Cerebellar cortex (tissue), 1 donor: ENCODE data around the gene RBCK1.
A peak's percentile ranks its signal among the peaks of the same experiment; 100 is the strongest.
"Not testable (repeated sequence)": the region's sequence is repeated elsewhere in the genome, so short reads cannot be mapped to it uniquely, and the experiment has no call there.

ENCODE experiments used
- DNase-seq: peaks from one replicate; pipeline ENCODE4 v3.0.0-alpha.2; 2015; ENCODE audit warnings: low spot score

The RBCK1 gene

DNA sequence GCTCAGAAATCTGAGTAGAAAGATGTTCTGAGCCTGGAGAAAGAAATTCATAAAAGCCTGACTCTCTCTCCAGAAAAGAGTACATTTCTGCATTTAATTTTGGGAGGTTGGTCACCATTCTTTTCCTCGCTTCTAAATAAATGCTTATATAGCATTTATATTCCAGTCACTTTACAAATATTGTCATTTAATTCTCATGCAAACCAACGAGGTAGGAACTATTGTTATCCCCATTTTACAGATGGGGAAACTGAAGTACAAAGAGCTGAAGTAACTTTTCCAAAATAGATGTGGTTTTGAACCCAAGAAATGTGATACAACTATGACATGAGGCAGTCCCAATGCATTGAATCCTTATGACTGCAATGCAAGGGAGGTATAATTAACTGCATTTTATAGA, 32.0 kb upstream of the RBCK1 start:
- DNase-seq: no peak

- no peak for DNase-seq
Observed at GRCh38 chr20:376750-377149, 31.3 kb upstream of the RBCK1 start.

DNA sequence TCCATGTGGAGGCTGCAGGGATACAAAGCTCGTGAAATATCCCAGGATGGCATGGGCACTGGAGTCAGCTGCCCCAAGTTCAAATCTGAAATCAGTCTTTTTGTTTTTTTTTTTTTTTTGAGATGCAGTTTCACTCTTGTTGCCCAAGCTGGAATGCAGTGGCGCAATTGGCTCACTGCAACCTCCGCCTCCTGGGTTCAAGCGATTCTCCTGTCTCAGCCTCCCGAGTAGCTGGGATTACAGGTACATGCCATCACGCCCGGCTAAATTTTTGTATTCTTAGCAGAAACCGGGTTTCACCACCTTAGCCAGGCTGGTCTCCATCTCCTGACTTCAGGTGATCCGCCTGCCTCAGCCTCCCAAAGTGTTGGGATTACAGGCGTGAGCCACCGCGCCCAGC, 30.5 kb upstream of the RBCK1 start:
- DNase-seq: not testable (repeated sequence)

DNA sequence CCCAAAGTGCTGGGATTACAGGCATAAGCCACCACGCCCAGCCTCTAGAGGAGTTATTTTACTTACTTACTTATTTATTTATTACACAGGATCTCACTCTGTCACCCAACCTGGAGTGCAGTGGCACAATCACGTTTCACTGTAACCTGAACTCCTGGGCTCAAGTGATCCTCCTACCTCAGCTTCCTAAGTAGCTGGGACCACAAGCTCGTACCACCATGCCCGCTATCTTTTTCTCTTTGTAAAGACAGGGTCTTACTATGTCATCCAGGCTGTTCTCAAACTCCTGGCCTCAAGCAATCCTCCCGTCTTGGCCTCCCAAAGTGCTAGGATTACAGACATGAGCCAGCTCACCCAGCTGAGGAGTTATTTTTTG, 29.1 kb upstream of the RBCK1 start:
- no peak for DNase-seq

DNA sequence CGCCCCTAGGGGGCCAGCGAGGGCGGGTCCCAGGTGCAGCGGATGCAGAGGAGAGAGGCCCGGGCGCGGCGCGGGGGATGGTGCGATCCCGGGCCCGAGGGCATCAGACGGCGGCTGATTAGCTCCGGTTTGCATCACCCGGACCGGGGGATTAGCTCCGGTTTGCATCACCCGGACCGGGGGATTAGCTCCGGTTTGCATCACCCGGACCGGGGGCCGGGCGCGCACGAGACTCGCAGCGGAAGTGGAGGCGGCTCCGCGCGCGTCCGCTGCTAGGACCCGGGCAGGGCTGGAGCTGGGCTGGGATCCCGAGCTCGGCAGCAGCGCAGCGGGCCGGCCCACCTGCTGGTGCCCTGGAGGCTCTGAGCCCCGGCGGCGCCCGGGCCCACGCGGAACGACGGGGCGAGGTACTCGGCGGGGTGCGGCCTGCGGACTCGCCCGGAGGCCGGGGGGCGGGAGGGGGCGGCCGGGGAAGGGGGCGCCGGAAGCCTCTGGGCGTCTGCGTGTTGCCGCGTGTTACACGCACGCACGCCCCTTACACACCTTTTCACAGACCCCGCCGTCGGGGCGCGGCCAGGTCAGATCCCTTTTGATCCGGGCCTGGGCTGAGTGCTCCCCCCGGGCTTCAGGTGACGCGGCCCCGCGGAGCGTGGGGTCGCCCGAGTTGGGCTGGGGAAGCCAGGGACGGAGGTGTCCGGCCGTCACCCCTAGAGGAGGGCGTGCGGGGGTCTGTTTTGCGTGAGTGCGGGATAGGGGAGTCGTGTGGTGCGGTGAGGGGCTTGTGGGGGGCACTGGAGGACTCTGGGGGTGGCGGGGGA, 27.1 kb upstream of the RBCK1 start:
- DNase-seq: peak; percentile 44

- DNase-seq: peak; percentile 69
Observed at GRCh38 chr20:381581-382290, 26.4 kb upstream of the RBCK1 start.

DNA sequence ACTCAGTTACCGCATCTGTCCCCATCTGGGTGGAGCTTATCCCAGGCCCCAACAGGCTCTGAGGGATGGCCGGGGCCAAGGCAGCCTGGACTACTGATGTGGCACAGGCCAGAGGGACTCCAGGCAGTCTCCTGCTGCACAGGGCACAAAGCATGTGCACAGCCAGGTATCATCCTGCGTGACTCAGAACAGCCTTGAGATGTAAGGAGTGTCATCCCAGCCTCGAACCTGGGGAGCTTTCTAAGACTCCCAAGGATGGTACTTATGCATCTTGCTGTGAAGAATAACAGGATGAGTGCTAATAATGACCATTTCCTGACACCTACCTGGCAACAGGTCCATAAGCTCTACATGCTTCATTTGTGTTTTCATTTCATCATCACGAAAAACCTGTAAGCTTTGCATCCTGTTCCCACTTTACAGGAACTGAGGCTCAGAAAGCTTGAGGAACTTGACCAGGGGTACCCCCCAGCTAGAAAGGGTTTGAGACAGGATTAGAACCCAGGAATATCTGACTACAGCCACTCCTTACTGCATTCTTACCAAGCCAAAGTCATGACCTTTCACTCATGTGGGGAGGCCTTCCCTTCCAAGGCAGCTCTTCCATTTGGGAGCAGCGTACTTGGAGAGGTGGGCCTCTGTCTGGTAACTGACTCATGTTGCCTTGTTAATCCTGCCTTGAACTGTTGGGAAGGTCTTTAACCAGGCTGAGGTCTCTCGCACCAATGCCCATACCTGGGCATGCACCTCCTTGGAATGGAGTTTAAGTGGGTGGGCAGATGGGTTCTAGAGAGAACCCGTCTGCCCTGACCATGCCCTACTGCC, 25.6 kb upstream of the RBCK1 start:
- no peak for DNase-seq

DNA sequence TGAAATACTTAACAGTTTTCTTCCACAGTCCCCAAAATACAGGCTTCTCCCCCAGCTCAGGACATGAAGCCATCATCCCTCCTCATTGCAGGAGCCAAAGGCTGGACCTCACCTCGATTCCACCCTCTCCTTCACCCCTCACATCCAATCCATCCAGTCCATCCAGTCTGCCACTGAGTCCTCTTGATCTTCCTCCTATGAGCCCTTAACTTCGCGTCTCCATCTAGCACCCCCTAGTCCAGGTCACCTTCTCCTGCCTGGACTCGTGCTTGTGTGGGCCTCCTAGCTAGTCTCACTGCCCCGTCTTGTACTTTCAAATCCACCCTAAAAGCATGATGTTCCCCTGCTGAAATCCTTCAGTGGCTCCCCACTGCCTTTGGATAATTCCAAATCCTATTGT, 24.2 kb upstream of the RBCK1 start:
- no peak for DNase-seq

DNA sequence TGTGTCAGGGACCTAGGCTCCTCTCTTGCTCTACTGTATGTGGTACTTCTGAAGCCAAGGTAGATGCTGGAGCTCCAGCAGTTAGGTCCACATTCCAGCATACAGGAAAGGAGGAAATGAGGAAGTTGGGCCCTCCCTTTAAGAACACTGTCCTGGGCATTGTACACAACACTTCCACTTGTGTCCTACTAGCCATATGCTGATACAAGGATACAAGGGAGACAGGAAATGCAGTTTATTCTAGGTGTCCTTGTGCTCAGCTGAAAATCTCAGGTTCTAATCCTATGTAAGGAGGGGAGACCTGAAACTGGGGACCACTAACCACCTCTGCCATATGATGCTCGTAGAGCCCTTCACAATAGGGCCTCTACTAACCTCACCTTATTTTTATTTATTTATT, 23.4 kb upstream of the RBCK1 start:
- DNase-seq: no peak

- DNase-seq: no peak
Observed at GRCh38 chr20:385448-385847, 22.7 kb upstream of the RBCK1 start.

GRCh38 chr20:386634-387033, 21.5 kb upstream of the RBCK1 start:
- not testable (repeated sequence) for DNase-seq

GRCh38 chr20:387520-387919, 20.6 kb upstream of the RBCK1 start:
- DNase-seq: no peak

DNA sequence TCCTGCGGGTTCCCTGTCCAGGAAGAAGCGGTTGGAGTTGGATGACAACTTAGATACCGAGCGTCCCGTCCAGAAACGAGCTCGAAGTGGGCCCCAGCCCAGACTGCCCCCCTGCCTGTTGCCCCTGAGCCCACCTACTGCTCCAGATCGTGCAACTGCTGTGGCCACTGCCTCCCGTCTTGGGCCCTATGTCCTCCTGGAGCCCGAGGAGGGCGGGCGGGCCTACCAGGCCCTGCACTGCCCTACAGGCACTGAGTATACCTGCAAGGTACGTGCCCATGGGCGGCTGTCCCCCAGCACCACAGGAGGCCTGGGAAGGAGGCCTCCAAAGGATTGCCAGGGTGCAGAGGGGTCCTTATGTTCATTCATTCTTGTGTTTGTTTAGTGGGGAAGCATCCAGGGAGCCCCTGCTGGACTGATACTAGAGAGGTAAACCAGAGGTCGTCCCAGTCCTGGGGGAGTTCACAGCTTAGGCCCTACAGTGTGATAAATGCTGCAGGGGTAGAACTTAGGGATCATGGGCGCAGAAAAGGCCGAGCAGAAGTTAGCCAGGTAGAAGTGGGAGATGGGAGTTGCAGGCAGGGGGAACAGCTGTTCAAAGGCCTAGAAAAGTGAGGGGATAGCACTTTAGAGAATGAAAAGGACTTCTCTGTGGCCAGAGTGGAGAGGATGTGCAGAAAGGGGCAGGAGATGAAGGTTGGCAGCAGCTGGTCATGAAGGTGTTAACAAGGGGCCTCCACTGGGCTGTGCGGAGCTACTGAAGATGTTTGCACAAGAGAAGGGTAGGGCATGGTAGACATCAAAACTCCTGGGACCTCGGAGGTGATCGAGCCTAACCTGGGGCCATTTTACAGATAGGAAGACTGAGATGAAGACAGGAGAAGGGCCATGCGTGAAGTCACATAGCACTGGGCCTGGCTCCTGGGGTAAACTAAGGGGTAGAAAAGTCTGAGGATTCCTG, 19.8 kb upstream of the RBCK1 start:
- no peak for DNase-seq

GRCh38 chr20:389220-389619, 18.9 kb upstream of the RBCK1 start:
- no peak for DNase-seq

DNA sequence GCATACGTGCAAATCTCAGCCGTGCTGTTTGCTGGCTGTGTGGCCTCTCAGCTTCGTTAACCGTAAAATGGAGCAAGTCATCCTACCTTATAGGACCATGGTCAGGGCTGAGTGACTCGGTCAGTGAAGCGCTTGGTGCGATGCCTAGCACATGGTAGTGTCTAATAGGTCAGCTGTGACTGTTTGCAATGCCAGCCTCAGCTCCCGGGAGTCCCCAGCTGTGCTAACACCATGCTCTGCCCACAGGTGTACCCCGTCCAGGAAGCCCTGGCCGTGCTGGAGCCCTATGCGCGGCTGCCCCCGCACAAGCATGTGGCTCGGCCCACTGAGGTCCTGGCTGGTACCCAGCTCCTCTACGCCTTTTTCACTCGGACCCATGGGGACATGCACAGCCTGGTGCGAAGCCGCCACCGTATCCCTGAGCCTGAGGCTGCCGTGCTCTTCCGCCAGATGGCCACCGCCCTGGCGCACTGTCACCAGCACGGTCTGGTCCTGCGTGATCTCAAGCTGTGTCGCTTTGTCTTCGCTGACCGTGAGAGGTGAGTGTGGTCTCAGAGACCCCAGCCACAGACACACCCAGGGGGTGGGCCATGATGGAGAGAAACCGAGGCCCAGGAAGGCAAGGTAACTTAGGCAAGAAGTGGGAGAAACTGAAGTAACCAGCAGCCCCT, 16.9 kb upstream of the RBCK1 start:
- no peak for DNase-seq

DNA sequence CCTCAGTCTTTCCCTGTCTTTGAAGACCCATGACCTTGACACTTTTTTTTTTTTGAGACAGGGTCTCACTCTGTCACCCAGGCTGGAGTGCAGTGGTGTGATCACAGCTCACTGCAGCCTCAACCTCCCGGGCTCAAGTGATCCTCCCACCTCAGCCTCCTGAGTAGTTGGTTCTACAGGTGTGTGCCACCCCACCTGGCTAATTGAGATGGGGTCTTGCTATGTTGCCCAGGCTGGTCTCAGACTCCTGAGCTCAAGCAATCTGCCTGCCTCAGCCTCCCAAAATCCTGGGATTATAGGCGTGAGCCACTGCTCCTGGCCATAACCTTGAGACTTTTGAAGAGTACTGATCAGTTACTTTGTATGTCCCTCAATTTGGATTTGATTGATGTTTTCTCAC, 14.8 kb upstream of the RBCK1 start:
- not testable (repeated sequence) for DNase-seq

GRCh38 chr20:396252-396618, 11.9 kb upstream of the RBCK1 start:
- no peak for DNase-seq

DNA sequence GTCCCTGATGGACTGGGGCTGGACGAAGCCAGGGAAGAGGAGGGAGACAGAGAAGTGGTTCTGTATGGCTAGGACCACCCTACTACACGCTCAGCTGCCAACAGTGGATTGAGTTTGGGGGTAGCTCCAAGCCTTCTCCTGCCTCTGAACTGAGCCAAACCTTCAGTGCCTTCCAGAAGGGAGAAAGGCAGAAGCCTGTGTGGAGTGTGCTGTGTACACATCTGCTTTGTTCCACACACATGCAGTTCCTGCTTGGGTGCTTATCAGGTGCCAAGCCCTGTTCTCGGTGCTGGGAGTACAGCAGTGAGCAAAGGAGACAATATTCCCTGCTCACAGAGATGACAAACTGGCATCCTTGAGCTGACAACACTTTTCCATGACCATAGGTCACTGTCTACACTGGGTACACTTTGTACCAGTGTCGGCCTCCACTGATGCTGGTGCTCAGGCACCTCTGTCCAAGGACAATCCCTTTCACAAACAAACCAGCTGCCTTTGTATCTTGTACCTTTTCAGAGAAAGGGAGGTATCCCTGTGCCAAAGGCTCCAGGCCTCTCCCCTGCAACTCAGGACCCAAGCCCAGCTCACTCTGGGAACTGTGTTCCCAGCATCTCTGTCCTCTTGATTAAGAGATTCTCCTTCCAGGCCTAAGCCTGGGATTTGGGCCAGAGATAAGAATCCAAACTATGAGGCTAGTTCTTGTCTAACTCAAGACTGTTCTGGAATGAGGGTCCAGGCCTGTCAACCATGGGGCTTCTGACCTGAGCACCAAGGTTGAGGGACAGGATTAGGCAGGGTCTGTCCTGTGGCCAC, 11.3 kb upstream of the RBCK1 start:
- no peak for DNase-seq

DNA sequence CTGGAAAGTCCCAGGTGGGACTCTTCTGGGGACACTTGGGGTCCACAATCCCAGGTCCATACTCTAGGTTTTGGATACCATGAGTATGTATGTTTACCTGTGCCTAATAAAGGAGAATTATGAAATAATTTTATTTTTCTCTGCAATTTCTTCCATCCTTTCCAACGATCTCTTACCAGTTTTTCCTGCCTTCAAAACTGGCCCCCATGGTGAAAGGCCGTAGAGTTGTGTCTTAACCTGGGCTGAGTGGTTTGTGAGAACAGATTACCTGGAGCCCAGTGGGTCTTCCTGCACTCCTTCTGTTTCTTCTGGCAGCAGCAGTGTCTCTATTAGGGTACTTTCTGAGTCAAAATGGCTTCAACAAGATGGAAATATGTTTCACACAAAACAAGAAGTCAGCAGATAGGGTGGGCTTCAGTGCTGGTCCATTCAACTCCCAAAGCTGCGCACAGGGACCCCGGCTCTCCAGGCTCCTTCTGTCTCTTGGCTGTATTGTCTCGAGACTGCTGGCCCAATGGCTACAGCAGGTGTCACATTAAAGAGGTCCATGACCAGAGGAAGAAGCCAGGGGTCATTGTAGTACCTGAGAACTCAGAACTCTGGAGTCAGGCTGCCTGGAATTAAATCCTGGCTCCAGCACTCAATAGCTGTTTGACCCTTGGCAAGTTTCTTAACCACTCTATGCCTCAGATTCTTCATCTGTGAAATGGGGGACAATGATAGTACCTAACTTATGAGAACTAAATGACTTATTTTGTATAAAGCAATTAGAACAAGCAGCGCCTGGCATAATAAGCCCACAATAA, 10.5 kb upstream of the RBCK1 start:
- DNase-seq: no peak
